Esophagus muscularis mucosa (tissue), 4 donors: ENCODE measurements around the gene PXDN.

Experiments
- CTCF ChIP-seq, 3 experiments: fragments of 200-600 bp in 2 of 3; fragments of 450-650 bp in 1 of 3; sonication (generic) in 2 of 3; IDR thresholded peaks; one replicate each; pipeline ENCODE4 v1.5.1; 2017 to 2019; ENCODE audit warnings: antibody characterized with exemption in 3 of 3, mild to moderate bottlenecking in 2 of 3, moderate library complexity in 1 of 3
- EP300 ChIP-seq: sonication (generic); formaldehyde crosslinking; IDR thresholded peaks from one replicate; pipeline ENCODE4 v1.6.1; 2017; ENCODE audit warnings: antibody characterized with exemption
- POLR2A ChIP-seq: fragments of 450-650 bp; IDR thresholded peaks from one replicate; pipeline ENCODE4 v1.6.1; 2017; ENCODE audit warnings: antibody characterized with exemption, moderate library complexity, mild to moderate bottlenecking, low read depth
- POLR2AphosphoS5 ChIP-seq, 2 donors: sonication (generic); formaldehyde crosslinking; IDR thresholded peaks; one replicate each; pipeline ENCODE4 v1.6.1; 2017; ENCODE audit warnings: antibody characterized with exemption in 2 of 2

- TF ChIP-seq CTCF (IDR thresholded peaks at IDR 0.05) (no peak), POLR2AphosphoS5 (IDR thresholded peaks at IDR 0.05) (peak in 1 of 2 donors; percentile 6), POLR2A (no peak), EP300 (no peak)
Observed at GRCh38 chr2:1676091-1676912, 68.0 kb downstream of the PXDN start.
